GM19372 (cell line): ENCODE results near the gene RAP1GAP.

Experiments used
- ATAC-seq: cut with Tn5 transposase; IDR thresholded peaks from one replicate; pipeline ENCODE4 v1.9.1; 2021; ENCODE audit warnings: mild to moderate bottlenecking, low read depth, moderate library complexity; ENCODE audit not compliant: unreplicated experiment

RAP1GAP gene

DNA sequence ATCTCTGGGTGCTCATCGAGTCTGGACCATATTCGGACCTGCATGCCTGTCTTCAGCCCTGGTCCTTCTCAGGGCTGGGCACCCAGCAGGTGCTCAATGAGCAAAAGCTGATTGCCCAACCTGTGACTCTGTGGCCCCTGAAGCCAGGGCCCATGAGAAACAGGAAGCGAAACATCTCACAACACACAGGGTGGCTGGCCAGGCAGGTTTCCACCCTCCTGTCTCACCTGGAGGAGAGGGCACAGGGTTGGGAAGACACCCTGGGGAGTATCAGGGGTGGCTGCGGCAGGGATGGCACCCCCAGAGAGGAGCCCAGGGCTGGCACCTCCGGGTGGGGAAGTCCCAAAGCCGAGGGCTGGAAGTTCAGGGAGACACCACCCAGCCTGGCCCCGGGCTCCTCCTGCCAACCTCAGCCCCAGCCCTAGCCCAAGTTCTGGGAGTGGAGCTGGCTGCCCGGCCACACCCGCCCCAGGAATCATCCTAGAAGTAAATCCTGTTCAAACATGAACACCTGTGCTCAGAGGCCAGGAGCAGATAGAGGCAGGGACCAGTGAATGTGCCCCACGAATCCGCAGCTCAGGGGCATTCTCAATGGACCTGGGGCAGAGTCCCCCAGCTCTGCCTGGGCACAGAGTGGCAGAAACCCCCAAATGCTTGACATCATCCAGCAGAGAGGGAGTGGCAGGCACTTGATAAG lies 54.6 kb downstream of the RAP1GAP start:
- no peak for ATAC-seq

DNA sequence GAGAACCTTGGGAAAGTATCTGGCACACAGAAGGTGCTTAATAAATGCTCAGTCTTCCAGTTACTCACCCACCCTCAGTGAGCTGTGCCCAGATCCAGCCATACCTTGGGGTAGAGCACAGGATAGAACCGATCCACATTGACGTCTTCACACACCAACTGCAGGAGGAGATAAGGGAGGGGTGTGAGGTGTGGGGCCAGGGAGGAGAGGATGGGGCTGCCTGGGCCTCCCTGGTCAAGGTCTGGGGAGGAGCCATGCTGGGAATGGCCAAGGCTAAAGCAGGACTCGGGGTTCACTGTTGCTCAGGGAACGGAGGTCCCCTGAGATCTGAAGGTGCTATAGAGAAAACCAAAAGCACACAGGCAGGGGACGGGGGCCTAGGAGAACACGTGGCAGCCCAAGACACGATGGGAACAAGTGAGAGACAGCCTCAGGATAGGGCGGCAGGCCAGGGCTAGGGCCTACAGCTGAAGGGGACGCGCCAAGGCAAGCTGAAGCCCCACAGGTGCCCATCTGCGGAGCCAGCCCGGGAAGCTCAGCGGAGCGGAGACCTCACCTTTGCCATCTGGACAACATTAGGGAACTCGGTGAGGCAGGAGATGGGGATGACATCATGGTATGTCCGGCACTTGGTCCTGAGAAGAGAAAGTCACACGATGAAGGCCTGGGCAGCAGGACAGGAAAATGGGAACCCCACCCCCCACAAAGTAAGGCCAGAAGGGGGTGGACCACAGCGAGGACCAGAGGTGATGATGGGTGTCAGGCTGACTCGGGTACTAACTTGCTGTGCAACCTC lies 55.9 kb downstream of the RAP1GAP start:
- no peak for ATAC-seq

DNA sequence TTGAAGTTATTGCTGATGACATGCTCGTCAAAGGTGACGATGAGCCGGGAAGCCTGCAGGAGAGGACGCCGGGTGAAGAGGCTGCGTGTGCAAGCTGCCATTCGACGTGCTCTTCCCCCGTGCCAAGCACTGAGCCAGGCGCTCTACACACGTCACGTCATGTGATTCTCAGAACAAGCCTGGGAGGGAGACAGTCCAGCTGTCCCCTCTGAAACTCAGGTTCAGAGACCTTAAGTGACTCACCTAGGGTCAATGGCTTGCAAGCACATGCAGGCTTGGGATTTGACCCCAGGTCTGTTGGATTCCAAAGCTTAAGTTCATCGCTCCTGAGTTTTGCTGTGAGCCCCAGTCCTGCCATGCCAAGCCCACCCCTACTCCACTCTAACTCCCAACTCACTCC lies 57.1 kb downstream of the RAP1GAP start:
- no peak for ATAC-seq

- no peak for ATAC-seq
Observed at GRCh38 chr1:21610989-21611785, 58.0 kb downstream of the RAP1GAP start.

DNA sequence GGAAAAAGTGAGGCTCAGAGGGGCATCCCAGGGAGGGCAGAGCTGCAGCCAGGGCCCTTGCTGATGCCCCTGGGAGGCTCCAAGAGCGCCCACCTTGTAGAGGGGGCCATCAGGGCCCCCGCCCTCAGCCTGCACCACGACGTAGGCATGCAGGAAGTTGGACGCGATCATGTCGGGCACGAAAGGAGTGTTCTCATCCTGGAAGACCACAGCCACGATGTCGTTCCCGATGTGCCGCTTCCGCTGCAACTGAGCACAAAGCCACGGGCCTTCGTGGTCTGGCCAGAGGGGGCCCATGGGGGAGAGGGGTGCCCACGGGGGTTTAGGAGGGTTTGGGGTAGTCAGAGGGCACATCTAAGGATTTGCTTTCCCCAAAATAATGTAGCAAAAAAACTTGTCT lies 59.1 kb downstream of the RAP1GAP start:
- ATAC-seq = no peak

DNA sequence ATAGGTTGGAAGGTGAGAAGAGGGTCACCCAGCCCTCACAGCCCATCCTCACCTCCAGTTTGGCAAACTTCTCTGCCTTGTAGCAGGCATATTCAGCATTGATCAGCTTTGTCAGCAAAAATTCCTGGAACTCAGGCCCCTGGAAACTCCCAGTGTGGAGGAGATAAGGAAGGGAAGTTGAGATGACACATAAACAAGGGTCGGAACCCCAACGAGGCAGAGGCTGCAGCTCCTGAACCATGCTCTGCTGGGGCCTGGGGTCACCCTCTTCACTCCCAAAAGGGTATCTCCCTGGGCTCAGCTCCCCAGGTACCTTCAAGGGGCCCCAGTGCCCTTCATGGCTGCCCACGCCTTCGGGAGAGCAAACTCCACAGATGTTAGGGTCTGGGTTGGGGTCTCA lies 60.4 kb downstream of the RAP1GAP start:
- ATAC-seq = no peak

DNA sequence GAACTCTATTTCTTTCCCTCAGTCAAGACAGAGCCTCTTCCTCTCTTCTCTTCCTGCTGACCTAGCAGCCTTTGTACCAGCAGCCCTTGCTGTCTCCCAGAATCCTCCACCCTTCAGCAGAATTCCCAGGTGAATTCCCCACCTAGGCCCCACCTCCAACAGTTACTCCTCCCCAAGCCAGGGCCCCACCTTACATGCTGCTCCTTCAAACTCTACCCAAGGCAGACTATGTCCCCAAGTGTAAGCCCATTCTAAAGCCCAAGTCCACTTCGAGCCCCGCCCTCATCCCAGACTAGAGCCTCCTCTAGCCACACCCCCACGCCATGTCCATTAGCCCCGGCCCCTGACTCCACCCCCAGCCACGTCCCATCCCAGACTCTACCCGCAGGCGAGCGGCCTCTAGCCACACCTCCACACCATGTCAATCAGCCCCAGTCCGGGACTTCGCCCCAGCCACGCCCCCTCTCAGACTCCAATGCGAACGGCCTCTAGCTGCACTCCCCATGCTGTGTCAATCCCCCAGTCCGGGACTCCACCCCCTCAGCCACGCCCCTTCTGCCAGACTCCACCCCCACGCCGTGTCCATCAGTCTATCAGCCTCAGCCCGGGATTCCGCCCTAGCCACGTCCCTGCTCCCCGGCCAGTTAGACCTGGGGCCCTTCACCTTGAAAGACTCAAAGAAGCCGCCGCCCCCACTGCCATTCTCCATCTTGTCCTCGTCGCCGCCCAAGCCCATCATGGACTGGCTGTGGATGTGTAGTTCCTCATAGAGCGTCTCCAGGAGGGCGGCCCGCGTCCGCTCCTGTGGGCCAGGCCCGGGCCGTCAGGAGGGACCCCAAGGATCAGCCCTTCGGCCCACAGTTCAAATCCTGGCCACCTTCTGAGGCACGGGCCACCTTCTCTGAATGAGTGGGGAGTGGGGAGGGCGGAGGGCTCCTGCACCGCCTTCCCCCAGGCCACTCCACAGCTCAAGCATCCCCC lies 61.3 kb downstream of the RAP1GAP start:
- peak; percentile 82 for ATAC-seq

DNA sequence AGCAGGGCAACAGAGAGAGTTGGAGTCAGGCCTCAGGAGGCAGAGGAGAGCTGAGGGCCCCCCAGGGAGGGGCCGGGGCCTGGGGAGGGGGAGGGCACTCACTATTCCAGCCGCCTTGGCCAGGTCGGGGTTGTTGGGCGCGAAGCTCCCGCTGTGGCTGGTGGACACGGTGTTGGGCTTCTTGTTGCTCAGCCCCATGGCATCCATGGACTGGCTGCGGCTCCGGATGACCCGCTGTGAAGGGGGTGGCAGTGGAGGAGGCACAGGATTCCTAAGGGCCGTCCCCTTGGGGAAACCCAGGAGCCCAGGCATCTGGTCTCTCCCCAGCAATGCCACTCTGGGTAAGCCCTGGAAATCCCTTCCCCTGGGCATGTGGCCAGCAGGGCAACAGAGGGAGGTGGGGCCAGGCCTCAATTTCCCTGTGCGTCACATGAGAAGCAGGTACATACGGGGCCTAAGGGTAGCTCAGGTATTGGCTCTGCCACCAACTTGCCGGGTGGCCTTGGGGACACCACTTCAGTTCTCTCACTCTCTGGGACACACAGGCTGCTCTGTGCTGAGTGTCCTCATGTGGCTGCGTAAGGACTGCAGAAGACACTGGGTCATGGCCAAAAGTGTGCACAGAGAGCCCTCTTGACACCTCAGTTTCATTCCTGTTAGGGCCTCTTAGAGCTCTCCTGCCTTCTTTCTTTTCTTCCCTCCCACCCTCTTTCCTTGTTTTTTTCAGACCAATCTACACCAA lies 63.0 kb downstream of the RAP1GAP start:
- no peak for ATAC-seq

DNA sequence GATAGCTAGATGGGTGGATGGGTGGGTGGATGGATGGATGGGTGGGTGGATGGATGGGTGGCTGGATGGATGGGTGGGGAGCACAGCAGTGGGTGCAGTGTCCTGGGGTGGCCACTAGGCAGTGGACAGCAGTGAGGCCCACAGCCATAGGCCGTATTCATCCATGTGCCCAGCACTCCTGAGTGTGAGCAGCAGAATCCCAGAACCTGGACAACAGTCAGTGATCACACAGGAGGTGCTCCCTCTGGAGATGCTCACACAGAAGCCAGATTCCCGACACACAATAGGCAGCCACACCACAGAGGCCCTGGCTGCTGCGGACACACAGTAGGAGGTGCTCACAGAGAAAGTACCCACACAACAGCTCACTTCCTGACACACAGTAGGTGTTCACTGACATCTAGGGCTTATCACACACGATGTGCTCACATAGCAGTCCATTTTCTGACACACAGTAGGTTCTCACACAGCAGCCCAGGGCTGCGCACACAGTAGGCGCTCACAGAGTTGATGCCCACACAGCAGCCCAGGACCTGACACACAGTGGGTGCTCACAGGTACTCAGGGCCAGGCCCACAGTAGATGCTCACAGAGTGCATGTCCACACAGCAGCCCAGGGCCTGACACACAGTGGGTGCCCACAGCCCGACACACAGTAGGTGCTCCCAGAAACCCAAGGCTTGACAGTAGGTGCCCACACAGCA lies 64.0 kb downstream of the RAP1GAP start:
- ATAC-seq = no peak

DNA sequence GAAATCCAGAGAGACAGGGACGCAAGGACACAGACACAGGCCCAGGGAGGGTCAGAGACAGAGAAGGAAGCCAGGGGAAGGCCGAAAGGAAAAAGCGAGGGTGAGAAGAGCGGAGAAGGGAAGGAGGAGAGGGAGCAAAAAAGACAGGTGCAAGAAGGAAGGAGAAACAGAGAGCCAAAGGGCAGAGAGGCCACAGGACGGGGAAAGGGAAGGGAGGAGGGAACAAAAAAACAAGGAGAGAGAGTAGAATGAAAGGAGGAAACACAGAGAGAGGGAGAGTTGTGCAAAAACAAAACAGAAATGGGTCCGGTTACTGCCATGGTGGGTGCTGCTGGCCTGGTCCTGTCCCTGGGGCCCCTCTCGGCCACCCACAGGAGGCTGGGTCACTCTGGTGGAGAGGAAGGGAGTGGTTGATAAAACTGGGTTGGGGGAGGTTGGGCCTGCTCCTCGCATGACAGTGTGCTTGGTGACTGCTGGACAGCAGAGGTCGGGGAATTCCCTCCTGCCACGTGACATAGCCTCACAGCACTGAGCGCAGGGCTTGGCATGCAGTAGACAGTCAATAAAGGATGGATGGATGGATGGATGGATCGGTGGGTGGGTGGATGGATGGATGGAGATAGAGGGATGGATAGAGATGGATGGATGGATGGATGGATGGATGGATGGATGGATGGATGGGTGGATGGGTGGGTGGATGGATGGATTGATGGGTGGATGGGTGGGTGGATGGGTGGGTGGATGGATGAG lies 64.8 kb downstream of the RAP1GAP start:
- ATAC-seq = no peak

GRCh38 chr1:21603177-21604138 lies 65.7 kb downstream of the RAP1GAP start:
- no peak for ATAC-seq

- no peak for ATAC-seq
Observed at GRCh38 chr1:21601278-21602048, 67.7 kb downstream of the RAP1GAP start.

- no peak for ATAC-seq
Observed at GRCh38 chr1:21599402-21599801, 69.8 kb downstream of the RAP1GAP start.

- no peak for ATAC-seq
Observed at GRCh38 chr1:21598904-21599303, 70.3 kb downstream of the RAP1GAP start.

GRCh38 chr1:21598417-21598816 lies 70.7 kb downstream of the RAP1GAP start:
- ATAC-seq = no peak

DNA sequence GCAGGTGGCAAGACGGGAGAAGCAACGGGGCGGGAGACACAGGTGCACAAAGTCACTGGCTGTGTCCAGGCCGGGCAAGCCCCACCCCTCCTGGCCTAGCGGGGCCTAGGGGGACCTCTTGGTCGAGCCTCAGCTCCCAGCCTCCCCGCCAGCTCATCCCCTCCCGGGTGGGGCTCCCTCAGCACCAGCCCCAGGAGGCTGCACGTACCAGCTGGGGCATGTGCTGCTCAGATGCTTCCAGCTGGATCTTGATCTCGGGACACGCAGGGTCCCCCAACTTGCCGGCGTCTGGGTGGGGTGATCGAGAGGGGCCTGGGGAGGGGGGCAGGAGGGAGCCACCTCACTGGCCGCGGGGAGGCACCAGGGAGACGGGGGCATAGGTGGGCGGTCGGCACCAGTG lies 71.4 kb downstream of the RAP1GAP start:
- no peak for ATAC-seq
